Breast epithelium (tissue), 3 donors: ENCODE results near the gene MARK3. TPM values are rescaled to one million over a fixed set of nuclear protein-coding genes. Genes with fewer than 3 reads are reported as not detected.

Experiments
- total RNA-seq, 3 donors: library from RNA; depleted of rRNA; stranded (reverse); fragments of >200 nt; gene quantifications; one replicate each; pipeline ENCODE4 v1.1.0, GENCODE V29; 2016

Gene MARK3
- total RNA-seq, 3 donors from 2014 or later = 70.2 to 107 (median 87.5) TPM

Other genes starting within 250 kb of the MARK3 start
- 100 to 1,000 TPM; 143 to 254 (median 150) TPM for gene EIF5, start 51.2 kb upstream of the MARK3 start, total RNA-seq
- 100 to 1,000 TPM in 1 of 3 donors, 10 to 100 TPM in 2; 61.6 to 305 (median 83.2) TPM for gene CKB, start 137.4 kb downstream of the MARK3 start, total RNA-seq
- 10 to 100 TPM; 10.7 to 17.7 (median 11.3) TPM for gene TRMT61A, start 143.8 kb downstream of the MARK3 start, total RNA-seq
- 10 to 100 TPM; 29.5 to 45.4 (median 38.5) TPM for gene BAG5, start 177.2 kb downstream of the MARK3 start, total RNA-seq
- 10 to 100 TPM; 26.5 to 41.9 (median 27.2) TPM for gene COA8, start 177.5 kb downstream of the MARK3 start, total RNA-seq
- 100 to 1,000 TPM; 222 to 275 (median 253) TPM for gene KLC1, start 243.8 kb downstream of the MARK3 start, total RNA-seq